ENCODE results near the gene SACS.
A peak's percentile ranks its signal among the peaks of the same experiment; 100 is the strongest.

SACS gene

GRCh38 chr13:23394821-23395220 is 38.7 kb downstream of the SACS start:
- H3K4me3 ChIP-seq (ENCODE audit: control insufficient read depth, low read depth, low read length): no peak overlapping the region
- TF ChIP-seq CTCF (IDR thresholded peaks at IDR 0.05; ENCODE audit: control insufficient read depth, insufficient read depth, low read depth, low read length, missing control alignments): no peak
- DNase-seq (ENCODE audit: low read depth): no peak

- no peak for TF ChIP-seq CTCF (IDR thresholded peaks at IDR 0.05; ENCODE audit: control insufficient read depth, insufficient read depth, low read depth, low read length, missing control alignments)
- no peak for DNase-seq (ENCODE audit: low read depth)
- H3K4me3 ChIP-seq (ENCODE audit: control insufficient read depth, low read depth, low read length): no peak overlapping the region
Observed at GRCh38 chr13:23392925-23393645, 40.4 kb downstream of the SACS start.

- H3K4me3 ChIP-seq (ENCODE audit: control insufficient read depth, low read depth, low read length): no peak overlapping the region
- no peak for DNase-seq (ENCODE audit: low read depth)
- TF ChIP-seq CTCF (IDR thresholded peaks at IDR 0.05; ENCODE audit: control insufficient read depth, insufficient read depth, low read depth, low read length, missing control alignments): no peak
Observed at GRCh38 chr13:23392313-23392712, 41.2 kb downstream of the SACS start.

- no peak overlapping the region for H3K4me3 ChIP-seq (ENCODE audit: control insufficient read depth, low read depth, low read length)
- no peak for TF ChIP-seq CTCF (IDR thresholded peaks at IDR 0.05; ENCODE audit: control insufficient read depth, insufficient read depth, low read depth, low read length, missing control alignments)
- DNase-seq (ENCODE audit: low read depth): peak; percentile 33
Observed at GRCh38 chr13:23391752-23392151, 41.8 kb downstream of the SACS start.

- H3K4me3 ChIP-seq (ENCODE audit: control insufficient read depth, low read depth, low read length): no peak overlapping the region
- DNase-seq (ENCODE audit: low read depth): no peak
- TF ChIP-seq CTCF (IDR thresholded peaks at IDR 0.05; ENCODE audit: control insufficient read depth, insufficient read depth, low read depth, low read length, missing control alignments): no peak
Observed at GRCh38 chr13:23386533-23386932, 47.0 kb downstream of the SACS start.

- no peak overlapping the region for H3K4me3 ChIP-seq (ENCODE audit: control insufficient read depth, low read depth, low read length)
- no peak for DNase-seq (ENCODE audit: low read depth)
- TF ChIP-seq CTCF (IDR thresholded peaks at IDR 0.05; ENCODE audit: control insufficient read depth, insufficient read depth, low read depth, low read length, missing control alignments): no peak
Observed at GRCh38 chr13:23385931-23386330, 47.6 kb downstream of the SACS start.

Measured in AG09309 (cell line).